ENCODE measurements around the gene DSP.

DSP gene

GRCh38 chr6:7591770-7592169 lies 50.3 kb downstream of the DSP start:
- no peak for DNase-seq (ENCODE audit: low read depth)

- DNase-seq (ENCODE audit: low read depth) = no peak
These were observed 51.8 kb downstream of the DSP start for GRCh38 chr6:7593229-7593628.

- DNase-seq (ENCODE audit: low read depth) = no peak
These were observed 53.2 kb downstream of the DSP start for GRCh38 chr6:7594579-7595125.

- DNase-seq (ENCODE audit: low read depth) = no peak
These were observed 62.5 kb downstream of the DSP start for GRCh38 chr6:7604003-7604402.

- no peak for DNase-seq (ENCODE audit: low read depth)
These were observed 63.0 kb downstream of the DSP start for GRCh38 chr6:7604506-7604905.

- DNase-seq (ENCODE audit: low read depth) = peak; percentile 37
These were observed 74.3 kb downstream of the DSP start for GRCh38 chr6:7615611-7616383.

- no peak for DNase-seq (ENCODE audit: low read depth)
These were observed 76.6 kb downstream of the DSP start for GRCh38 chr6:7617801-7618764.

GRCh38 chr6:7621761-7622160 lies 80.3 kb downstream of the DSP start:
- no peak for DNase-seq (ENCODE audit: low read depth)

GRCh38 chr6:7624796-7625710 lies 83.6 kb downstream of the DSP start:
- no peak for DNase-seq (ENCODE audit: low read depth)

GRCh38 chr6:7628479-7628878 lies 87.0 kb downstream of the DSP start:
- DNase-seq (ENCODE audit: low read depth) = no peak

GRCh38 chr6:7628909-7629308 lies 87.4 kb downstream of the DSP start:
- no peak for DNase-seq (ENCODE audit: low read depth)

- no peak for DNase-seq (ENCODE audit: low read depth)
These were observed 87.8 kb downstream of the DSP start for GRCh38 chr6:7629321-7629720.

GRCh38 chr6:7630792-7631191 lies 89.3 kb downstream of the DSP start:
- no peak for DNase-seq (ENCODE audit: low read depth)

- no peak for DNase-seq (ENCODE audit: low read depth)
These were observed 90.0 kb downstream of the DSP start for GRCh38 chr6:7631466-7631865.

- no peak for DNase-seq (ENCODE audit: low read depth)
These were observed 91.2 kb downstream of the DSP start for GRCh38 chr6:7632501-7633290.

- DNase-seq (ENCODE audit: low read depth) = no peak
These were observed 91.9 kb downstream of the DSP start for GRCh38 chr6:7633361-7633760.

GRCh38 chr6:7636151-7636550 lies 94.7 kb downstream of the DSP start:
- DNase-seq (ENCODE audit: low read depth) = no peak
